GM19467 (cell line): ENCODE data around the gene SLC5A10.
"Not testable (repeated sequence)": the region's sequence is repeated elsewhere in the genome, so short reads cannot be mapped to it uniquely, and the experiment has no call there.

Source experiments
- ATAC-seq: cut with Tn5 transposase; IDR thresholded peaks from one replicate; pipeline ENCODE4 v1.9.1; 2021; ENCODE audit warnings: mild to moderate bottlenecking, moderate library complexity; ENCODE audit not compliant: unreplicated experiment

The SLC5A10 gene

GRCh38 chr17:19017401-19017800 lies 65.4 kb downstream of the SLC5A10 start:
- no peak for ATAC-seq

GRCh38 chr17:19017804-19018599 lies 66.0 kb downstream of the SLC5A10 start:
- no peak for ATAC-seq

- no peak for ATAC-seq
Measured at GRCh38 chr17:19018600-19018950, 66.6 kb downstream of the SLC5A10 start.

GRCh38 chr17:19019041-19019941 lies 67.3 kb downstream of the SLC5A10 start:
- no peak for ATAC-seq

- ATAC-seq = no peak
Measured at GRCh38 chr17:19020016-19020415, 68.1 kb downstream of the SLC5A10 start.

GRCh38 chr17:19021011-19021621 lies 69.2 kb downstream of the SLC5A10 start:
- not testable (repeated sequence) for ATAC-seq

- ATAC-seq = no peak
Measured at GRCh38 chr17:19021622-19022083, 69.7 kb downstream of the SLC5A10 start.

GRCh38 chr17:19022128-19022527 lies 70.2 kb downstream of the SLC5A10 start:
- ATAC-seq = no peak

GRCh38 chr17:19022747-19023146 lies 70.8 kb downstream of the SLC5A10 start:
- ATAC-seq = no peak

GRCh38 chr17:19023209-19023999 lies 71.4 kb downstream of the SLC5A10 start:
- ATAC-seq = no peak

GRCh38 chr17:19024101-19025078 lies 72.4 kb downstream of the SLC5A10 start:
- ATAC-seq = no peak

GRCh38 chr17:19028671-19029070 lies 76.7 kb downstream of the SLC5A10 start:
- not testable (repeated sequence) for ATAC-seq

GRCh38 chr17:19029740-19030139 lies 77.8 kb downstream of the SLC5A10 start:
- not testable (repeated sequence) for ATAC-seq

- ATAC-seq = not testable (repeated sequence)
Measured at GRCh38 chr17:19030771-19031449, 78.9 kb downstream of the SLC5A10 start.

- ATAC-seq = peak; percentile 46
Measured at GRCh38 chr17:19031729-19032128, 79.8 kb downstream of the SLC5A10 start.

- peak; percentile 32 for ATAC-seq
Measured at GRCh38 chr17:19032377-19032988, 80.5 kb downstream of the SLC5A10 start.

GRCh38 chr17:19036186-19036585 lies 84.2 kb downstream of the SLC5A10 start:
- not testable (repeated sequence) for ATAC-seq

GRCh38 chr17:19037547-19037946 lies 85.6 kb downstream of the SLC5A10 start:
- ATAC-seq = not testable (repeated sequence)
